ENCODE measurements around the gene GAS2L1.

The GAS2L1 gene

DNA sequence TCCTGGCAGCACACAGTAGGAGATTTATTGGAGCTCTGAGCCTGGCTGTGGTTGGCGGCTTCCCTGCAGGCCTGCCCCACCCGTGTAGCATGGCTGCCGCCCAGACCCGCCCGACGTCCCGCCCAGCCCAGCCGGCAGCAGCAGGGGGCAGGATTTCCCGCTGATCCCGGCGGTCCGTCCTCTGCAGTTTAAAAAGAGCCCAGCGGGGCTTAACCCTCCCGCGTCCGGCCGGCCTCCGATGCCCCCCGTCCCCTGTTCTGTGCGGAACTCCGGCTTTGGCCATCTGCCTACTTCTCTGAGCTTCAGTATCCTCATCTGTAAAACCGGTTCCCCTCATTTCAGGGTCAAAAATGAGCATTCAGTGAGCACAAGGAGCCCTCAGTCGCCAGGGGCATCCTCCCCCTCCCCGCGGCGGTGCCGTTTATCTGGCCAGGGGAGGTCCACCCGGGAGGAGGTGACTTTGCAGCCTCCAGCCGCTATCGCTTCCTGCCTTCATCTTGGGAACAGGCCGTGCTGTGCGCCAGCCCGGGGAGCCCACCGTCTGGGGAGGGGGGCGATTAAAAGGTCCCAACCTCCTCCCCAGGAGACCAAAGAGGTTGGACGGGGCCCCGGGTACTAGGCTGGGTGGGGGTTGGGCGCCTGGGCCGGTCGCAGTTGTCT is at the start of gene GAS2L1 (continued):
- TF ChIP-seq, protein P1, sequence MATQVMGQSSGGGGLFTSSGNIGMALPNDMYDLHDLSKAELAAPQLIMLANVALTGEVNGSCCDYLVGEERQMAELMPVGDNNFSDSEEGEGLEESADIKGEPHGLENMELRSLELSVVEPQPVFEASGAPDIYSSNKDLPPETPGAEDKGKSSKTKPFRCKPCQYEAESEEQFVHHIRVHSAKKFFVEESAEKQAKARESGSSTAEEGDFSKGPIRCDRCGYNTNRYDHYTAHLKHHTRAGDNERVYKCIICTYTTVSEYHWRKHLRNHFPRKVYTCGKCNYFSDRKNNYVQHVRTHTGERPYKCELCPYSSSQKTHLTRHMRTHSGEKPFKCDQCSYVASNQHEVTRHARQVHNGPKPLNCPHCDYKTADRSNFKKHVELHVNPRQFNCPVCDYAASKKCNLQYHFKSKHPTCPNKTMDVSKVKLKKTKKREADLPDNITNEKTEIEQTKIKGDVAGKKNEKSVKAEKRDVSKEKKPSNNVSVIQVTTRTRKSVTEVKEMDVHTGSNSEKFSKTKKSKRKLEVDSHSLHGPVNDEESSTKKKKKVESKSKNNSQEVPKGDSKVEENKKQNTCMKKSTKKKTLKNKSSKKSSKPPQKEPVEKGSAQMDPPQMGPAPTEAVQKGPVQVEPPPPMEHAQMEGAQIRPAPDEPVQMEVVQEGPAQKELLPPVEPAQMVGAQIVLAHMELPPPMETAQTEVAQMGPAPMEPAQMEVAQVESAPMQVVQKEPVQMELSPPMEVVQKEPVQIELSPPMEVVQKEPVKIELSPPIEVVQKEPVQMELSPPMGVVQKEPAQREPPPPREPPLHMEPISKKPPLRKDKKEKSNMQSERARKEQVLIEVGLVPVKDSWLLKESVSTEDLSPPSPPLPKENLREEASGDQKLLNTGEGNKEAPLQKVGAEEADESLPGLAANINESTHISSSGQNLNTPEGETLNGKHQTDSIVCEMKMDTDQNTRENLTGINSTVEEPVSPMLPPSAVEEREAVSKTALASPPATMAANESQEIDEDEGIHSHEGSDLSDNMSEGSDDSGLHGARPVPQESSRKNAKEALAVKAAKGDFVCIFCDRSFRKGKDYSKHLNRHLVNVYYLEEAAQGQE (tag by site-specific recombination; IDR thresholded peaks at IDR 0.05), result no peak
- TF ChIP-seq KLF10 (tag by site-specific recombination; IDR thresholded peaks at IDR 0.05), result peak; percentile 17; the same call in 1 of the 2 replicates
- peak; percentile 97 for TF ChIP-seq KLF1 (tag by site-specific recombination; IDR thresholded peaks at IDR 0.05)
- TF ChIP-seq ZNF366 (tag by site-specific recombination; conservative IDR thresholded peaks at IDR 0.05), result no peak
- TF ChIP-seq ZNF133 (tag by site-specific recombination; IDR thresholded peaks at IDR 0.05), result no peak
- no peak for TF ChIP-seq ZNF132 (tag by site-specific recombination; IDR thresholded peaks at IDR 0.05; ENCODE audit: borderline replicate concordance)
- no peak for TF ChIP-seq ZNF155 (tag by site-specific recombination; IDR thresholded peaks at IDR 0.05)
- no peak for TF ChIP-seq ZNF510 (tag by site-specific recombination; IDR thresholded peaks at IDR 0.05; ENCODE audit: insufficient replicate concordance)
- TF ChIP-seq, protein P2, sequence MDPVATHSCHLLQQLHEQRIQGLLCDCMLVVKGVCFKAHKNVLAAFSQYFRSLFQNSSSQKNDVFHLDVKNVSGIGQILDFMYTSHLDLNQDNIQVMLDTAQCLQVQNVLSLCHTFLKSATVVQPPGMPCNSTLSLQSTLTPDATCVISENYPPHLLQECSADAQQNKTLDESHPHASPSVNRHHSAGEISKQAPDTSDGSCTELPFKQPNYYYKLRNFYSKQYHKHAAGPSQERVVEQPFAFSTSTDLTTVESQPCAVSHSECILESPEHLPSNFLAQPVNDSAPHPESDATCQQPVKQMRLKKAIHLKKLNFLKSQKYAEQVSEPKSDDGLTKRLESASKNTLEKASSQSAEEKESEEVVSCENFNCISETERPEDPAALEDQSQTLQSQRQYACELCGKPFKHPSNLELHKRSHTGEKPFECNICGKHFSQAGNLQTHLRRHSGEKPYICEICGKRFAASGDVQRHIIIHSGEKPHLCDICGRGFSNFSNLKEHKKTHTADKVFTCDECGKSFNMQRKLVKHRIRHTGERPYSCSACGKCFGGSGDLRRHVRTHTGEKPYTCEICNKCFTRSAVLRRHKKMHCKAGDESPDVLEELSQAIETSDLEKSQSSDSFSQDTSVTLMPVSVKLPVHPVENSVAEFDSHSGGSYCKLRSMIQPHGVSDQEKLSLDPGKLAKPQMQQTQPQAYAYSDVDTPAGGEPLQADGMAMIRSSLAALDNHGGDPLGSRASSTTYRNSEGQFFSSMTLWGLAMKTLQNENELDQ (tag by site-specific recombination; IDR thresholded peaks at IDR 0.05; ENCODE audit: low read depth), result no peak
- TF ChIP-seq MEIS1 (CRISPR knock-in tag; IDR thresholded peaks at IDR 0.05; ENCODE audit: borderline replicate concordance), result no peak
- TF ChIP-seq ZNF555 (tag by site-specific recombination; conservative IDR thresholded peaks at IDR 0.05), result no peak
- no peak for TF ChIP-seq ZNF549 (tag by site-specific recombination; IDR thresholded peaks at IDR 0.05)
- no peak; the same call in 1 of the 2 replicates for TF ChIP-seq ZNF391 (tag by site-specific recombination; IDR thresholded peaks at IDR 0.05; ENCODE audit: borderline replicate concordance, low read depth)
- TF ChIP-seq ZNF350 (tag by site-specific recombination; IDR thresholded peaks at IDR 0.05), result no peak
- TF ChIP-seq, protein P3, sequence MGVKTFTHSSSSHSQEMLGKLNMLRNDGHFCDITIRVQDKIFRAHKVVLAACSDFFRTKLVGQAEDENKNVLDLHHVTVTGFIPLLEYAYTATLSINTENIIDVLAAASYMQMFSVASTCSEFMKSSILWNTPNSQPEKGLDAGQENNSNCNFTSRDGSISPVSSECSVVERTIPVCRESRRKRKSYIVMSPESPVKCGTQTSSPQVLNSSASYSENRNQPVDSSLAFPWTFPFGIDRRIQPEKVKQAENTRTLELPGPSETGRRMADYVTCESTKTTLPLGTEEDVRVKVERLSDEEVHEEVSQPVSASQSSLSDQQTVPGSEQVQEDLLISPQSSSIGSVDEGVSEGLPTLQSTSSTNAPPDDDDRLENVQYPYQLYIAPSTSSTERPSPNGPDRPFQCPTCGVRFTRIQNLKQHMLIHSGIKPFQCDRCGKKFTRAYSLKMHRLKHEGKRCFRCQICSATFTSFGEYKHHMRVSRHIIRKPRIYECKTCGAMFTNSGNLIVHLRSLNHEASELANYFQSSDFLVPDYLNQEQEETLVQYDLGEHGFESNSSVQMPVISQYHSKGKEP (tag by site-specific recombination; IDR thresholded peaks at IDR 0.05), result 0 out of 2 replicates have a peak, but pooled peaks have one; percentile 61
- TF ChIP-seq SP3 (tag by site-specific recombination; IDR thresholded peaks at IDR 0.05), result peak; percentile 74
- no peak; the same call in 1 of the 2 replicates for TF ChIP-seq TRIM28 (IDR thresholded peaks at IDR 0.05; ENCODE audit: borderline replicate concordance, low read length)
- TF ChIP-seq, protein P4, sequence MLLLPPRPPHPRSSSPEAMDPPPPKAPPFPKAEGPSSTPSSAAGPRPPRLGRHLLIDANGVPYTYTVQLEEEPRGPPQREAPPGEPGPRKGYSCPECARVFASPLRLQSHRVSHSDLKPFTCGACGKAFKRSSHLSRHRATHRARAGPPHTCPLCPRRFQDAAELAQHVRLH (tag by site-specific recombination; IDR thresholded peaks at IDR 0.05), result no peak
- TF ChIP-seq, protein P5, sequence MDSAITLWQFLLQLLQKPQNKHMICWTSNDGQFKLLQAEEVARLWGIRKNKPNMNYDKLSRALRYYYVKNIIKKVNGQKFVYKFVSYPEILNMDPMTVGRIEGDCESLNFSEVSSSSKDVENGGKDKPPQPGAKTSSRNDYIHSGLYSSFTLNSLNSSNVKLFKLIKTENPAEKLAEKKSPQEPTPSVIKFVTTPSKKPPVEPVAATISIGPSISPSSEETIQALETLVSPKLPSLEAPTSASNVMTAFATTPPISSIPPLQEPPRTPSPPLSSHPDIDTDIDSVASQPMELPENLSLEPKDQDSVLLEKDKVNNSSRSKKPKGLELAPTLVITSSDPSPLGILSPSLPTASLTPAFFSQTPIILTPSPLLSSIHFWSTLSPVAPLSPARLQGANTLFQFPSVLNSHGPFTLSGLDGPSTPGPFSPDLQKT (IDR thresholded peaks at IDR 0.05; ENCODE audit: borderline replicate concordance, low read depth, low read length), result no peak
- TF ChIP-seq HOXC10 (CRISPR knock-in tag; IDR thresholded peaks at IDR 0.05), result no peak
- no peak for TF ChIP-seq ZNF571 (tag by site-specific recombination; IDR thresholded peaks at IDR 0.05)
- TF ChIP-seq ZNF585B (tag by site-specific recombination; IDR thresholded peaks at IDR 0.05), result no peak
- TF ChIP-seq ZNF10 (tag by site-specific recombination; IDR thresholded peaks at IDR 0.05), result no peak
- no peak for TF ChIP-seq RBAK (tag by site-specific recombination; IDR thresholded peaks at IDR 0.05)
- no peak for TF ChIP-seq ZNF274 (IDR thresholded peaks at IDR 0.05; ENCODE audit: low read length)
- no peak for TF ChIP-seq ZNF274 (tag by site-specific recombination; IDR thresholded peaks at IDR 0.05; ENCODE audit: borderline replicate concordance)
- TF ChIP-seq, protein P6, sequence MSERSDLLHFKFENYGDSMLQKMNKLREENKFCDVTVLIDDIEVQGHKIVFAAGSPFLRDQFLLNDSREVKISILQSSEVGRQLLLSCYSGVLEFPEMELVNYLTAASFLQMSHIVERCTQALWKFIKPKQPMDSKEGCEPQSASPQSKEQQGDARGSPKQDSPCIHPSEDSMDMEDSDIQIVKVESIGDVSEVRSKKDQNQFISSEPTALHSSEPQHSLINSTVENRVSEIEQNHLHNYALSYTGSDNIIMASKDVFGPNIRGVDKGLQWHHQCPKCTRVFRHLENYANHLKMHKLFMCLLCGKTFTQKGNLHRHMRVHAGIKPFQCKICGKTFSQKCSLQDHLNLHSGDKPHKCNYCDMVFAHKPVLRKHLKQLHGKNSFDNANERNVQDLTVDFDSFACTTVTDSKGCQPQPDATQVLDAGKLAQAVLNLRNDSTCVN (tag by site-specific recombination; optimal IDR thresholded peaks at IDR 0.05), result no peak
- no peak for TF ChIP-seq ZNF560 (tag by site-specific recombination; IDR thresholded peaks at IDR 0.05; ENCODE audit: borderline replicate concordance)
- no peak for TF ChIP-seq ZSCAN23 (tag by site-specific recombination; IDR thresholded peaks at IDR 0.05)
- peak; percentile 61; the same call in 1 of the 2 replicates for TF ChIP-seq ZNF394 (tag by site-specific recombination; IDR thresholded peaks at IDR 0.05; ENCODE audit: borderline replicate concordance)
- TF ChIP-seq ZNF626 (tag by site-specific recombination; IDR thresholded peaks at IDR 0.05), result no peak

All from HEK293 (cell line).